ENCODE data around the gene GNG4.

DNA sequence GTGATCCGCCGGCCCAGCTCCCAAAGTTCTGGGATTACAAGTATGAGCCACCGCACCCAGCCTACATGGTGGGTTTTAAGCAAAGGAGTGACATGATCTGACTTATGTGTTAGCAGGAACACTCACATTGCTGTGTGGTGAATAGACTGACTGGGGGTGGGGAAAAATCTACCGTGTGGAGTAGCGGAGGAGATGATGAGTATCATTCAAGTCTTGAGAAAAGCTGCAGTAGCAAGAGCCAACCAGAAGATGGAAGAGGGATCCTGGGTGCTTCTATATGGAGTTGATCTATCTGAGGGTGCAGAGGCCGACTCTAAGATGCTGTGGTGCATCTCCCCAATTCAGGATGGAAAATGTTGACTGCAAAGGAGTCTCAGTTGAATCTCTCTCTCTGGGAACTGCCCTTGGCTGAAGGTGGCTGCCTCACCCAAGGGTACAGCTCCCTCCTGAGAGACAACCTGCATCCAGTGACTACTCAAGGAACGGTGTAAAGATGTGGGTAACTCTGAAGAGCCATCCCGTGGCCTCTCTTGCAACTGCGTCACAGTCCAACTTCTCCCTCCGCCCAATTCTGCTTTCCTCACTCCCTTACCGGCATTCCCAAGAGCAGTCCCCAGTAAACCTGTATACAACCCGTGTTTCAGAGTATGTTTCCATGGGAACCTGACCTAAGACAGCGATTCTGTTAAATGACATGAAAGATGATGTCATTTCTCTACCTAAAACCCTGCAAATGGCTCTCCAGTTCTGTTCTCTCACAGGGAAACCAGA lies 137.9 kb downstream of the GNG4 start:
- TF ChIP-seq POLR2AphosphoS5 (IDR thresholded peaks at IDR 0.05): no peak
- TF ChIP-seq CTCF (IDR thresholded peaks at IDR 0.05): no peak
